Islet precursor cell (in vitro differentiated cells): ENCODE results near the gene PACSIN2.
A peak's percentile ranks its signal among the peaks of the same experiment; 100 is the strongest.

ENCODE experiments used
- DNase-seq: peaks from one replicate; pipeline ENCODE4 v3.0.0-alpha.2; 2018

The PACSIN2 gene

DNA sequence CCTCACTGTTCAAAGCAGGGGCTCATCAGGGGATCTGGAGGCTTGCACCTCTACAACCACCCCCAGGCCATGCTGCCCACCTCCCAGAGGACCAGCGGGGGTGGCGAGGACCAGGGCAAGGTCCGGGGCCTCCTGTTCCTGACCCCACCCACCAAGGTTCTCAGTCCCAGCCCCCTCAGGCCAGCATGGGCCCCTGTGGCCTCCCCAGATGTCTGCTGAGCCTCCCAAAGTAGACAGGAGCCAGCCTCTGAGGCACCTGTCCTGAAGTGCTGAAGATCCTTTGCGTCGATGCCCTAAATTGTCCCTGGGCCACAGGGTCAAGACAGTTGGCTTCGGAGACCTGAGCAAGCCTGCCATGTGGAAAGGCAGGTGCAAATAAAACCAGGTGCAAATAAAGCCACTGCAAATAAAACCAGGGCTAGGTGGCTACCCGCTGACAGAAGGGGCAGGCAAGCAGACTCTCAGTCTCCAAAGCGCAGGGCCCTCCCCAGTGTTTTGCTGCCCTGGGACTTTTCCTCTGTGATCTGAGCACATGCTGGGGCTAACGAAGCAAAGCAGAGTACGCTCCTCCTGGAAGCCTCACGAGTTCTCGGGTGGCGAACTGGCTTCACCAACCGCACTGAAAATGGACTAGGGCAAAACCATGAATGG, 135.5 kb downstream of the PACSIN2 start:
- DNase-seq = no peak

DNA sequence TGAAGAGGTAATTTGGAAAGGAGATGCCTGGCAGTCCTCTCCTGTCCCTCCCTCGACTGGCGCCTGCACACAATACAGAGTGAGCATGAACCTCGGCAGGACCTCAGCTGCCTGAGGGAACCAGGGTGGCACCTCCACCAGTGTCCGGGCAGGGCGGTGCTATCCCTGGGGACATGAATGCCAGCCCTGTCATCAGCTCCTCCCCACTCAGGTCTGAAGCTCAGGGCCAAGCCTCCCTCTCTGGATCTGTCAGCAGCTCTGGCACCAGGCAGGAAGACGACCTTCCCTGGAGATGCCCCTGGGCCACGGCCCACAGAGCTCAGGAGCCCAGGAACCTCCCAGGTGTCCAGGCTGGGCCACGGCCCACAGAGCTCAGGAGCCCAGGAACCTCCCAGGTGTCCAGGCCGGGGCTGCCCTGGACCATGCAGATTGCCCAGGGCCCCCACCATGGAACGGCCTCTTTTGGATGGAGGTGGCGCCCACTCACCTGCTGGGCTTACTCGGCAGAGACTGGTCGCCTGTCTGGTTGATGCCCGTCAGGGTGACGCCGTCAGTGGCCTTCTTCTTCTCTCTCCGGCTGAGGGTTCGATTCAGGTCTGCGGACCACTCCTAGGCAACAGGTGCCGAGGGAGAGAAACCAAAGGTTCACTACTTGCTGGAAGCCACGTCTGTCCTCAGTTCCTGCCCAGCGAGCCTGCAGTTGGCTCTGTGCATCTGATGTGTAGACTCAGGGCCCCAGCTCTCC, 136.2 kb downstream of the PACSIN2 start:
- DNase-seq = no peak

GRCh38 chr22:42877597-42878340, 137.2 kb downstream of the PACSIN2 start:
- DNase-seq = no peak

DNA sequence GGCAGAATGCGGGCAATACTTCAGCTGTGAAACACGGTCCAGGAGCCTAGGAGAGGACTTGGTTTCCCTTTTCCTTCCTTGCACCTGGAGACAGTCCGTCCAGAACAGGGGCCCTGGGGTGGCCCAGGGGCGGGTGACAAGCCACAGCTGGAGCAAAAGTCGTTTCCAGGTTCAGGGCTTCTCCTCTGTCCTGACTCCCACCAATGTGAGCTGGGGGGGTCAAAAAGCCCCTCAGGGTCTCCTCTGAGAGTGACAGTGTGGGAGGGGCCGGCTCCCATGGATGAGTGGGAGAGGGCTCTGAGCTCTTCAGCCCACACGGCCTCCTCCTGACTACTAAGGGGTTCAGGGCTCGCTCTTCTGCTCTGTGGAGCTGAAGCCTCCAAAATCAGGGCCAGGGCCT, 137.8 kb downstream of the PACSIN2 start:
- no peak for DNase-seq

DNA sequence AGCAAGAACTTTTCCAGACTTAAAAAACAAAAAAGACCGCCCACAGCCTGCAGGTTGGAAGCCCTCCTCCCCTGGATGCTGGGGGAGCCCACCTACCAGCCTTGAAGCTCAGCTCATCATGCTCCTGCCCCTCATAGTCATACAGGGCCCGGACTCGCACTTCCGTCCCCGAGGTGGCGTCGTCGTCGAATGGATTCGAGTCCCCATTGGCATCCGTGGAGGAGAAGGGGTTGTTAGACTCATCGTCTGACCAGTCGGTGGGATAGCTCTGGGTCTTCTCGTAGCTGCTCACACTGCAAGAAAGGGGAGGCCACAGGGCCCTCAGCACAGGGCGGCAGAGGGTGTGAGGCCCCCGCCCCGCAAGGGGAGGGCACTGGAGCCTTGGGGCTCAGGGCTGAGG, 138.9 kb downstream of the PACSIN2 start:
- no peak for DNase-seq

GRCh38 chr22:42874010-42874409, 140.9 kb downstream of the PACSIN2 start:
- no peak for DNase-seq

GRCh38 chr22:42873356-42873755, 141.6 kb downstream of the PACSIN2 start:
- no peak for DNase-seq

DNA sequence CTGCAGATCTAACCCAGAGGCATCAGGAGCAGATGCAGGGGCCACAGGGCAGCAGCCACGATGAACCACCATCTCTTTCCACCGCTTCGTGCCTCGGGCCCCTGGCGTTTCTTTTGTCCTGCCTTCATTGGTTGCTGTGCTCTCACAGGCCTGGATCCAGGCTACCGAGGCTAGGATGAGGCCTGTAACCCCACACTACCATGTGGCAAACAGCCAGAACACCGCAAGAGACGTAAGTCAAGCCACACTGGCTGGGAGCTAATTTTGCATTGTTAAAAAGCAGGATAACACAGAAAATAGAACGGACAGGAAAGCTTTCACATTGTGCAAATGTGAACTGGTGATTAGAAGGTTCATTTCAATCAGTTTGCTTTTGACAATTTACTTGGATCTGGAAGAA, 142.1 kb downstream of the PACSIN2 start:
- DNase-seq = no peak

DNA sequence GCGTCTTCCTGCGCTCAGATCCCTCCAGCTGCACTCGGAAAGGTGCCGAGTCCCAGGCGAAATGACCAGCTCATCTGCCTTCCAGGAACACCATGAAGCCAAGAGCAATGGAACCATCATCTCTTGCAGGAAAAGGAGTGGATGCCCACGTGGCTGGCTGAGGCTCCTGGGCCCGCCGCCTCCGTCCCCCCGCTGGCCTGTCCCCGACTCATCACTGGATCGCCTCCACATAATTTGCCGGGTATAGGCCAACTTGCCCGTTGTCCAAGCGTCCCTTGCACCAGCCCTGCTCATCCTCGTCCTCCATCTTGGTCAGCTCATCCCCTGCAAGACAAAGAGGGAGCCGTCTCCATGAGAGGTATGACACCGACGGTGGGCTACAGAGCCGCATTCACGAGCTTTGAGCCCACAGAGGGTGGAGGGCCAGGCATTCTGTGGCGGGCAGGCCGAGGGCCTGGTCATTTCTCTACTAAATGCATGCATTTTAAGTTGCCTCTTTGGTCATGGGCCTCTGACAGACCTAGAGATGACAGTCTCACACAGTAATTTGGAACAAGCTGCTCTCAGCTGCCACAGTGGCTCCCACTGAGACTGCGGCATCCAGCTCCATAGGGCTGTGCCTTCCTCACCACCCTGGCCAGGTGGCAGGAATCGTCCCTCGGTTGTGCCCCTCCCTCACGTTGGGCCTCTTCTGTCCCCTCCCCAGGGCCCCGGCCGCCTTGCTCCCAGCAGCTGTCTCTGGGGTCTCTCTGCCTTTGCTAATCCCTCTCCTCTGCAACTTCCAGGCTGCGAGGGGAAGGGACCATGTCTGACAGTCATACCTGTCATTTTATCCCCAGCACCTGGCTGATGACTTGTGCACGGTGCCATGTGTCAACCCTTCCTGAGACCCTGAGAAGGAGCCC, 143.6 kb downstream of the PACSIN2 start:
- no peak for DNase-seq

- DNase-seq = no peak
These were observed 145.0 kb downstream of the PACSIN2 start for GRCh38 chr22:42869888-42870480.

DNA sequence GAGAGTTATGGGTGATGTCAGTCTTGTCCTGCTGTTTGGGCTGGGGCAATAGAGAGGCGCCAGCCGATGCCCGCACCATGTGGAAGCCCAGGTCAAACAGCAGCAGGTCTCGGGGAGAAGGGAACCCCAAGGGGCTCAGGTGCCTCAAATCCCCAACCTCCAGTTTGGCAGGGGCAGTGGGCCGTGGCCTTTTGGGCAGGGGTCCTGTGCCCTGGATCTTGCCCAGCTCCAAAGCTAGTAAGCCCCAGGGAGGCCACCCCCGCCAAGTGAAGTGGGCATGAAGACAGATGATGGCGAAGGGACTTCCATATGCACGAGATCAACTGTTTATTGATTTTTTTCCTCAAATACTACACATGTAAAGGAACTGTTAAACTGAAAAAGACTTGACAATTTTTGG, 145.5 kb downstream of the PACSIN2 start:
- DNase-seq = no peak

DNA sequence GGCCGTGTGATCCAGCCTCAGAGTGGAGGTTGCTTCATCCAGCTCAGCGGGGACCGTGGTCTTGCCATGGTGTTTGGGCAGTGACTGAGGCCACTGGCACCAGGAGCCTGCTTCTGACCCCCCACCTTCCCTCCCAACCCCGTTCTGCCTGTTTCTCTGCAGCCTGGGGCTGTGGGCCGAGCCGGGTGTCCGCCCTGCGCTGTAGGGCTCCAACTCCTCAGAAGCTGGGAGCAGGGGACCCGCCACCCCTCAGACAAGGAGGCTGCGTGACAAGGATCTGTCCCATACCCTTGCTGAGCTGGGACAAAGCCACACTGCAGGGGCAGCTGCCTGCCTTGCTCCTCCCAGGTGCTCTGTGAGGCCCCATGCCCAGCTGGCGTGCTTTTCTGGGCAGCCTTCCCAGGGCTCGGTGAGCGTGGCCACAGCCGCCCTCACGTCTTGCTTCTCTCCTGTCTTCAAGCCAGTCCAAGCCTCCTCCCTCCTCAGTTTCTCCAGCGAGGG, 146.1 kb downstream of the PACSIN2 start:
- no peak for DNase-seq

DNA sequence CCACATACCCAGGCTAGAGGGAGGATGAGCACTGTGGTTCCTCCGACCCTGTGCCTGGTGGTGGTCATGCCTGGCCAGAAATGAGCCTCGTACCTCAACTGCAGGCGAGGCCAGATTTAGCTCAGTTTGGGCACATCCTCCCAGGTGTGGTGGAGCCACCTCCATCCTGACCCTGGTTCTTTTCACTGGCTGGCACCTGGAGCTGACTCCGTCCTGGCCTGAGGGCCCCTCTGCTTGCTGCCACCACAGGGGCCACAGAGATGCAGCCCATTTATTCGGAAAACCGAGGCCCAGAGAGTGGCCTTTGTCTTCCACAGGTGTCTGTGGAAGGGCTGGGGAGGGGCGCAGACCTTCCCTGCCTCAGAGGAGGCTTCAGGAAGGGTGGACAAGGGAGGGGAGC, 148.8 kb downstream of the PACSIN2 start:
- no peak for DNase-seq

GRCh38 chr22:42865536-42865935, 149.4 kb downstream of the PACSIN2 start:
- DNase-seq = no peak

GRCh38 chr22:42863349-42863961, 151.5 kb downstream of the PACSIN2 start:
- no peak for DNase-seq

- no peak for DNase-seq
These were observed 152.8 kb downstream of the PACSIN2 start for GRCh38 chr22:42862045-42862734.

DNA sequence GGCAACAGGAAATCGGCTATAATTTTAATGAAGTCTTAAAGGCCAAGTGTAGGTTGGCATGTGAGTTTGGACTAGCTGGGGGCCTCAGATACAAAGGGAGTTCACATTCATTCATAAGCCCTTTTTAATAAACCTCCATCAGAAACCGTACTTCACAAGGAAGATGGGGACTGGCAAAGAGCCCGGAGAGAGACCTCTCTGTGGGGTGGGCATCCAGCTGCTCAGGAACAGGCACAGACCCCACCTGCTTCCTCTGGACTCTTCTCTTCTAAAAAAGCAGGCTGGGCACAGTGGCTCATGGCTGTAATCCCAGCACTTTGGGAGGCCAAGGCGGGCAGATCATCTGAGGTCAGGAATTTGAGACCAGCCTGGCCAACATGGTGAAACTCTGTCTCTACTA, 154.0 kb downstream of the PACSIN2 start:
- no peak for DNase-seq

GRCh38 chr22:42857845-42858481, 157.0 kb downstream of the PACSIN2 start:
- no peak for DNase-seq

GRCh38 chr22:42856865-42857704, 157.9 kb downstream of the PACSIN2 start, which contains the start of gene ARFGAP3:
ARFGAP3 (minus strand) TSS chr22:42857273; CDS start chr22:42857182, 91 bp downstream.
- peak; percentile 94 for DNase-seq
